Stimulated activated naive CD4-positive, alpha-beta T cell (primary cell): Measurements from ENCODE around the gene DMAC2.
A peak's percentile ranks its signal among the peaks of the same experiment; 100 is the strongest.
"Not testable (repeated sequence)": the region's sequence is repeated elsewhere in the genome, so short reads cannot be mapped to it uniquely, and the experiment has no call there.

Experiments used
- DNase-seq, 6 experiments: peaks; one replicate each; lab custom pipeline; 2025; lab: John Stamatoyannopoulos, UW

Gene DMAC2

GRCh38 chr19:41398598-41398997 lies 41.1 kb downstream of the DMAC2 start:
- no peak for DNase-seq

- DNase-seq: no peak
Observed at GRCh38 chr19:41398050-41398418, 41.7 kb downstream of the DMAC2 start.

- DNase-seq: peak; percentile 92 to 99 (median 99)
Observed at GRCh38 chr19:41397086-41398049, 42.3 kb downstream of the DMAC2 start, which contains the start of the genes BCKDHA and EXOSC5. Gene BCKDHA, plus strand, starts transcription at chr19:41397818. Its CDS starts 10 bp downstream, at chr19:41397828. Gene EXOSC5, minus strand, starts transcription at chr19:41397359. Its CDS starts 31 bp downstream, at chr19:41397328.

- no peak for DNase-seq
Observed at GRCh38 chr19:41395355-41395754, 44.4 kb downstream of the DMAC2 start.

GRCh38 chr19:41392775-41393174 lies 46.9 kb downstream of the DMAC2 start:
- no peak for DNase-seq

GRCh38 chr19:41391618-41392017 lies 48.1 kb downstream of the DMAC2 start:
- no peak for DNase-seq

GRCh38 chr19:41386442-41386841 lies 53.3 kb downstream of the DMAC2 start:
- no peak for DNase-seq

GRCh38 chr19:41384351-41384750 lies 55.4 kb downstream of the DMAC2 start:
- DNase-seq: no peak

- not testable (repeated sequence) for DNase-seq
Observed at GRCh38 chr19:41381536-41381935, 58.2 kb downstream of the DMAC2 start.
